T-cell (primary cell): ENCODE data around the gene ITPK1. TPM values are rescaled to one million over a fixed set of nuclear protein-coding genes. Genes with fewer than 3 reads are reported as not detected.

Experiments used
- ATAC-seq, 4 experiments: fragments of 200-7000 bp in 3 of 4; fragments of 150-1000 bp in 1 of 4; cut with Tn5 transposase; replicated peaks in 1 of 4; 1 replicate in 3 of 4; 2 replicates in 1 of 4; pipeline ENCODE4 v1.10.0; 2021; ENCODE audit warnings: moderate library complexity in 3 of 4, mild to moderate bottlenecking in 2 of 4, moderate number of reproducible peaks in 1 of 4
- CTCF ChIA-PET, 2 donors: fragments of 300-600 bp; sonication (Branson Sonifier 250); formaldehyde crosslinking; loops; one replicate each; lab custom pipeline; 2022; ENCODE audit warnings: antibody characterized with exemption in 2 of 2; lab: Charles Lee
- POLR2A ChIA-PET, 2 donors: fragments of 300-600 bp; sonication (Branson Sonifier 250); formaldehyde crosslinking; loops; one replicate each; lab custom pipeline; 2022; ENCODE audit warnings: antibody characterized with exemption in 2 of 2; lab: Charles Lee
- DNase-seq, 35 experiments: peaks; one replicate each; pipeline versions ENCODE4 v3.0.0 to v3.0.0-alpha.2; 2013 to 2023
- H3K27ac ChIP-seq: one replicate; pipeline ENCODE4 v1.5.1; 2013; ENCODE audit warnings: low read length
- H3K27me3 ChIP-seq, 2 experiments: replicated peaks in 1 of 2; 1 replicate in 1 of 2; 2 replicates in 1 of 2; pipeline versions ENCODE4 v1.6.1 to v1.7.0; 2013; ENCODE audit warnings: low read length in 1 of 2, mixed read lengths in 1 of 2; ENCODE audit not compliant: control insufficient read depth in 2 of 2, insufficient read depth in 2 of 2; ENCODE audit errors: extremely low read depth in 1 of 2
- H3K36me3 ChIP-seq, 2 donors: 1 replicate in 1 of 2; 2 replicates in 1 of 2; pipeline versions ENCODE4 v1.6.1 to v1.7.0; 2013; ENCODE audit warnings: low read length in 1 of 2; ENCODE audit not compliant: control insufficient read depth in 2 of 2, insufficient read depth in 1 of 2; ENCODE audit errors: extremely low read depth in 1 of 2
- H3K4me1 ChIP-seq, 2 experiments: 1 replicate in 1 of 2; 2 replicates in 1 of 2; pipeline versions ENCODE4 v1.6.1 to v1.7.0; 2013; ENCODE audit warnings: low read length in 2 of 2, mixed read lengths in 1 of 2; ENCODE audit not compliant: insufficient read depth in 2 of 2, control insufficient read depth in 1 of 2; ENCODE audit errors: extremely low read depth in 1 of 2
- H3K4me3 ChIP-seq, 2 donors: 1 replicate in 1 of 2; 2 replicates in 1 of 2; pipeline versions ENCODE4 v1.5.1 to v1.7.0; 2013; ENCODE audit warnings: mild to moderate bottlenecking in 2 of 2, low read length in 1 of 2, moderate library complexity in 1 of 2; ENCODE audit not compliant: control insufficient read depth in 1 of 2; ENCODE audit errors: extremely low read depth in 1 of 2
- H3K9me3 ChIP-seq: 2 replicates; pipeline ENCODE4 v1.7.0; 2013
- H3K27ac Mint-ChIP-seq, 2 donors: one replicate each; pipeline ENCODE4 v1.8.0; 2020 to 2021; ENCODE audit warnings: mild to moderate bottlenecking in 2 of 2, mixed read lengths in 2 of 2
- H3K27me3 Mint-ChIP-seq, 2 donors: one replicate each; pipeline ENCODE4 v1.8.0; 2021 to 2022; ENCODE audit warnings: mixed read lengths in 2 of 2
- H3K36me3 Mint-ChIP-seq: one replicate; pipeline ENCODE4 v1.8.0; 2021; ENCODE audit warnings: mixed read lengths
- H3K4me1 Mint-ChIP-seq, 3 donors: one replicate each; pipeline ENCODE4 v1.8.0; 2020 to 2022; ENCODE audit warnings: mixed read lengths in 3 of 3, mild to moderate bottlenecking in 1 of 3
- H3K4me3 Mint-ChIP-seq, 3 donors: one replicate each; pipeline ENCODE4 v1.8.0; 2020 to 2022; ENCODE audit warnings: mild to moderate bottlenecking in 3 of 3, mixed read lengths in 3 of 3, moderate library complexity in 3 of 3
- H3K9me3 Mint-ChIP-seq, 3 donors: one replicate each; pipeline ENCODE4 v1.8.0; 2020 to 2022; ENCODE audit warnings: mixed read lengths in 3 of 3
- WGBS: methylation state at CpG from one replicate; pipeline ENCODE4 v1.1.5; 2013; ENCODE audit warnings: missing lambda C conversion rate; ENCODE audit not compliant: insufficient coverage; 5-methylcytosine and 5-hydroxymethylcytosine counted together
- total RNA-seq, 35 experiments: library from RNA in 6 of 35; stranded (reverse) in 6 of 35; fragments of 120-200 nt in 1 of 35; gene quantifications; one replicate each; pipeline versions ENCODE4 v1.2.1 to v1.2.4 and lab custom pipeline; 2013 to 2026

ITPK1 gene
- total RNA-seq, 5 donors from 2014 or later (not counting 1 experiment from before 2014, with no cell fraction given), result 28.0 to 43.0 (median 39.5) TPM

DNA sequence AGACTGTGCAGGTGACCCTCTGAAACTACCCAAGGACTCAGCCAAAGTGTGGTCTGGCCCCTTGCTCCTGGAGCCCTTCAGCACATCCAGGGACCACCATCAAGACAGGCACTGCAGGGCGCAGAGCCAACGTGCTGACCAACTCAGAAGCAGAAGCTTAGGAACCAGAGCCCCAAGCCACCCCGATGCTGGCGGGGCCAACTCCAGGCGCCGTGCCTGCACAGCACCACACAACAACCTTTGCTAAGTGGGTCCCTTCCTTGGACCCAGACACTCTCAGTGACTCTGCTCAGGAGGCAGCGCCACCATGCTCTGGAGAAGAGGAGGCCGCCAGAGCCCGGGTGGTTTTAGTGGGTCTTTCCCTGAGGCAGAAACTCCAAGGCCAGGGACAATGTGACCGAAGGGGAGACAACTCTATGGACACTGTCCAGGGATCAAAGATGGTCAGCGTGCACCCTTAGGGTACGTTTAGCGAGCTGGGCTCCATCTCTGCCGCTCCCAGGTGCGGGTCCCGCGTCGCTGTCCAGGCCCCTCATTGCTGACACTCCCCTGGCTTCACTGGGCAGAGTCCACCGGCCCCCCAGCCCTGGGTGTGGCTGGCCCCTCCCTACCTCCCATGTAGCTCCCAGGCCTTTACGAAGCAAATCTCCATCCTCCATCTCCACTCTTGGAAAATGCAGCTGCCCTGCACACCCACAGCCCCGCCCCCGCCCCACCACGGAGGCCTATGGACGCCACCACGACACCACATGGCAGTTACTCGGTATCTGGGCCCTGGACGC, 176.6 kb downstream of the ITPK1 start:
- Histone ChIP-seq H3K36me3 (peaks cover 15 to 16% of the 10 kb centered on the region in 2 donors), H3K27ac (no peak overlapping the region), H3K4me1 (no peaks in the 10 kb centered on the region), H3K27me3 (no peaks in the 10 kb centered on the region), H3K9me3 (no peaks in the 10 kb centered on the region), H3K4me3 (no peak overlapping the region)
- WGBS, result 92% methylated on average over 25 of the region's 27 CpGs
- Mint-ChIP-seq H3K4me1 (no peaks in the 10 kb centered on the region), H3K27me3 (no peaks in the 10 kb centered on the region), H3K4me3 (no peak overlapping the region), H3K27ac (no peak overlapping the region), H3K9me3 (no peaks in the 10 kb centered on the region), H3K36me3 (peaks cover 10% of the 10 kb centered on the region)
- ATAC-seq (no peak), DNase-seq (no peak)
- ChIA-PET CTCF (interaction anchor here in 1 of 2 donors (0.6 kb wide), 1 partner anchor 30 kb away, joined by 4 read pairs; no protein-coding TSS in a partner anchor), POLR2A (interaction anchor here in 1 of 2 donors (0.5 kb wide), 1 partner anchor 61 kb away, joined by 3 read pairs; no protein-coding TSS in a partner anchor)

DNA sequence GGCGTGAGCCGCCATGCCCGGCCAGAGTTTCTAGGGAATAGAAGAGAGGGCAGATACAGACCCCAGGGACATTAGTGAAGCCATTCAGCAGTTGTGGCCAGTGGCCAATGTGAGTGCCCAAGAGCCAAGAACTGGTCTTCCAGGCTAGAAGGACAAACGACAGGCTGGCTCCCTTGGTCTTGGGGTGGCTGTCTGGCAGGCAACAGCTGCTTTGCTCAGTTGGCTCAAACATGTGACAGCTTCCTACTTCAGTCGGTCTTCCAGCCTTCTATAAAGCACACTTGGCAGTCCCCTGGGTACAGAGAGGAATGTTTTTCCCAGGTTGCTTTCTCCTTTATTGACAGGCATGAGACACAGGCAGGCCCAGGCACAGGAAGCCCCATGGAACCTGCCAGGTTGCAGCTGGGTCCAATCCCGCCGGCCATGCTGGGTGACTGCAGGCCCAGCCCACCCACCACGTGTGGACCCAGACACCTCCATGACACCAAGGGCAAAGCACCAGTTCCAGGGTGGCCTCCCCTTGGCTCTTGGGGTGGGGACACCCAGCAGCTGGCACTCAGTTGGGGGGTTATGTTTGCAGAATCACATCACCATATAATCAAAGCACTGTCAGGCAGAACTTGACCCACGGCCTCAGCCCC, 177.4 kb downstream of the ITPK1 start:
- 96% methylated on average over 8 of the region's 9 CpGs for WGBS
- Mint-ChIP-seq H3K27ac (no peak overlapping the region), H3K9me3 (no peaks in the 10 kb centered on the region), H3K36me3 (peaks cover 10% of the 10 kb centered on the region), H3K27me3 (no peaks in the 10 kb centered on the region), H3K4me3 (no peak overlapping the region), H3K4me1 (no peaks in the 10 kb centered on the region)
- Histone ChIP-seq H3K9me3 (no peaks in the 10 kb centered on the region), H3K4me1 (no peaks in the 10 kb centered on the region), H3K4me3 (no peak overlapping the region), H3K36me3 (peaks cover 15 to 16% of the 10 kb centered on the region in 2 donors), H3K27me3 (no peaks in the 10 kb centered on the region), H3K27ac (no peak overlapping the region)
- ChIA-PET POLR2A (no interaction called here), CTCF (interaction anchor here in 1 of 2 donors (0.6 kb wide), 1 partner anchor 29 kb away, joined by 4 read pairs; no protein-coding TSS in a partner anchor)
- ATAC-seq (no peak), DNase-seq (no peak)

DNA sequence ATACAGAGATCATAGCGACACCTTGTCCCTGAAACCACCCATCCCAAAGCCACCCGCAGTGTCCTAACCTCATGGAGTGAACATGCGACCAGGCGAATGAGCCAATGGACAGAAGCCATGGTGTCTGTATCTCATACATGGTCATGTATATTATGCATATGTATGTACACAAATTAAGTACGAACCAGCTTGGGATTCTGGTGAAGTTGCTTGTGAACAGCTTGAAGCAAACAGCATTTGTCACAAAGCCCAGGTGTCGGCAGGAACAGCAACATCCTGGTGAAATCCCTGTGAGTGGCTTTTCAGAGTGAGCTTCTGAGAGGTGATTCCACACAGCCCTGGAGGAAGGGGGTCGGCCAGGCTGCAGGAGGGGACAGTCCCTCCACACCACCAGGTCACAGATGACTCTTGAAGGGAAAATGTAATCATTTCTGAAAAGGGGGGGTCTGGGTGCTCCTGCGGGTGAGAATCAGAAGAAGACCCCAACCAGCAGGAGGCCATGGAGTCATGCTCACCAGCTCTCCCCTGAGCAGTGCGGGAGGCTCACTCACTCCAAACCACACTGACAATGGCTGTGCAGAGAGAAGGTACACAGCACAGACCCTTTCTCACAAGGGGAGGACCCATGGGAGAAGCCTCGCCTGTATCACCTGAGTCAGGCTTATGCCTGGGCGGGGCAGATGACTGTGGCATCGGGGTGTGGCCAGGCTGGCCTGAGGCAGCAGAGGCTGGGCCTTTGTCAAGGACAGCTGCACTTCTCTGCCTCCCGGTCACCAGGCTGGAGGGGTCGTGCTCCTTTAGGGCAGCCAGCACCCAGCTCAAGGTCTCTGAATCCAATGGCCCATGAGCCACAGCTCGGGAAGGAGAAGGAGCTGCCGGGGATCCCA, 178.4 kb downstream of the ITPK1 start:
- no peak for ATAC-seq

DNA sequence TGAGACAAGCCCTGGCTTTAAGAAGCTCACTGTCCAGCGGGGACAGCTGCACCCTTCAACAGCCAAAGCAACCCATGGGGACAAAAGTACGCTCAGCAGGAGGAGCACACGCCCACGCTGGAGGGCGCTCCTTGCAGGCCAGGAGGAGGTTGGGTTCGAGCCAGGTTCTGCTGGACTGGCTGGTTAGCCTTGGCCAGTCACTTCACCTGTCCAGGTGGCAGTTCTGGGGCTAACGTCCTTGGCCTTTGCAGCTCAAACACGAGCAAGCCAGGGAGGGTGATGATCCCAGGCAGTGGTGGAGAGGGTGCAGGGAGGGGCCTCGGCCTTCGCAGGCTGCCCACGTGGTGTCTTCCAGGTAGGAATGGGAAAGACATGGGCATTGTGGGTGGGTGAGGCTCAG, 179.6 kb downstream of the ITPK1 start:
- Histone ChIP-seq H3K36me3 (peaks cover 7 to 15% of the 10 kb centered on the region in 2 donors), H3K4me1 (no peaks in the 10 kb centered on the region), H3K27ac (no peak overlapping the region), H3K27me3 (no peaks in the 10 kb centered on the region), H3K9me3 (no peaks in the 10 kb centered on the region), H3K4me3 (no peak overlapping the region)
- Mint-ChIP-seq H3K27me3 (no peaks in the 10 kb centered on the region), H3K27ac (no peak overlapping the region), H3K36me3 (peaks cover under 1% of the 10 kb centered on the region), H3K4me3 (no peak overlapping the region), H3K4me1 (no peaks in the 10 kb centered on the region), H3K9me3 (no peaks in the 10 kb centered on the region)
- WGBS, result 94% methylated on average over 11 of the region's 11 CpGs
- ChIA-PET POLR2A (no interaction called here), CTCF (no interaction called here)
- ATAC-seq (no peak), DNase-seq (no peak)

More for the DNA sequence above, 178.4 kb downstream of the ITPK1 start:
- H3K9me3 ChIP-seq, result no peaks in the 10 kb centered on the region
- H3K9me3 Mint-ChIP-seq, result no peaks in the 10 kb centered on the region
- peaks cover 4% of the 10 kb centered on the region for H3K36me3 Mint-ChIP-seq
- no peak overlapping the region for H3K4me3 Mint-ChIP-seq
- ChIA-PET CTCF (no interaction called here), POLR2A (no interaction called here)
- no peak overlapping the region for H3K27ac ChIP-seq
- H3K27me3 ChIP-seq, result no peaks in the 10 kb centered on the region
- no peaks in the 10 kb centered on the region for H3K4me1 ChIP-seq
- DNase-seq, result no peak
- peaks cover 7 to 15% of the 10 kb centered on the region in 2 donors for H3K36me3 ChIP-seq
- no peak overlapping the region for H3K27ac Mint-ChIP-seq
- H3K4me1 Mint-ChIP-seq, result no peaks in the 10 kb centered on the region
- H3K4me3 ChIP-seq, result no peak overlapping the region
- H3K27me3 Mint-ChIP-seq, result no peaks in the 10 kb centered on the region
- 87% methylated on average over 6 of the region's 16 CpGs for WGBS

DNA sequence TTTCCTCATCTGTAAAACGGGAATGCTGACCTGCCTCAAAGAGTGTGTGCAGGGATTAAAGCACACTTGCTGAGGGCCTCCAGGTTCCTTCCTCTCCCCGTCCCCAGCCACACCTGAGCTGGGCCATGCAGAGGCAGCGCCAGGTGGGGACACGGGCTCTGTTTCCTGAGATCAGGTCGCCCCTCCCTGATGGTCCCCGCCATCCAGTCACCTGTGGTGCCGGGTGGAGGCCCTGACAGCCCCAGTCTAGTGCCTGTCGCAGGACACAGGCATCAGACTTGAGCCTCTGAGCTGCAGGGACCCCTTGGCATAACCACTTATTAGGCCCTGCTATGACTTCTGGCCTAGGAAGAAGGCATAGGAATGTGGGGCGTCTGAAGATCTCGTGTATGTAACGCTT, 180.3 kb downstream of the ITPK1 start:
- H3K9me3 ChIP-seq, result no peaks in the 10 kb centered on the region
- ChIA-PET POLR2A (no interaction called here), CTCF (interaction anchor here in 1 of 2 donors (0.6 kb wide), 1 partner anchor 696 kb away, joined by 3 read pairs; no protein-coding TSS in a partner anchor)
- H3K4me3 ChIP-seq, result no peak overlapping the region
- 95% methylated on average over 11 of the region's 11 CpGs for WGBS
- no peaks in the 10 kb centered on the region for H3K36me3 Mint-ChIP-seq
- H3K4me3 Mint-ChIP-seq, result no peak overlapping the region
- ATAC-seq (no peak), DNase-seq (no peak)
- peaks cover 5 to 14% of the 10 kb centered on the region in 2 donors for H3K36me3 ChIP-seq
- H3K4me1 Mint-ChIP-seq, result no peaks in the 10 kb centered on the region
- no peaks in the 10 kb centered on the region for H3K27me3 ChIP-seq
- no peak overlapping the region for H3K27ac ChIP-seq
- no peak overlapping the region for H3K27ac Mint-ChIP-seq
- H3K9me3 Mint-ChIP-seq, result no peaks in the 10 kb centered on the region
- H3K27me3 Mint-ChIP-seq, result no peaks in the 10 kb centered on the region
- no peaks in the 10 kb centered on the region for H3K4me1 ChIP-seq
